ENCODE results near the gene SCYL2.
A peak's percentile ranks its signal among the peaks of the same experiment; 100 is the strongest.
"Not testable (repeated sequence)": the region's sequence is repeated elsewhere in the genome, so short reads cannot be mapped to it uniquely, and the experiment has no call there.

The SCYL2 gene

GRCh38 chr12:100329800-100330199 is 62.8 kb downstream of the SCYL2 start:
- DNase-seq = no peak

- no peak for DNase-seq
Measured at GRCh38 chr12:100331871-100332270, 64.9 kb downstream of the SCYL2 start.

GRCh38 chr12:100332852-100333251 is 65.9 kb downstream of the SCYL2 start:
- DNase-seq = no peak

GRCh38 chr12:100337299-100337698 is 70.3 kb downstream of the SCYL2 start:
- DNase-seq = peak; percentile 18

- DNase-seq = peak; percentile 40
Measured at GRCh38 chr12:100337727-100338126, 70.8 kb downstream of the SCYL2 start.

GRCh38 chr12:100339071-100339470 is 72.1 kb downstream of the SCYL2 start:
- no peak for DNase-seq

GRCh38 chr12:100342897-100343296 is 75.9 kb downstream of the SCYL2 start:
- DNase-seq = not testable (repeated sequence)

- not testable (repeated sequence) for DNase-seq
Measured at GRCh38 chr12:100344351-100344750, 77.4 kb downstream of the SCYL2 start.

- no peak for DNase-seq
Measured at GRCh38 chr12:100345020-100345767, 78.2 kb downstream of the SCYL2 start.

- DNase-seq = no peak
Measured at GRCh38 chr12:100346660-100347059, 79.7 kb downstream of the SCYL2 start.

GRCh38 chr12:100348657-100349454 is 81.9 kb downstream of the SCYL2 start:
- peak; percentile 3 for DNase-seq

- DNase-seq = peak; percentile 10
Measured at GRCh38 chr12:100356644-100357223, 89.8 kb downstream of the SCYL2 start, which contains the start of gene SLC17A8. TSS of gene SLC17A8 (plus strand) at chr12:100357074. CDS start at chr12:100357392, 318 bp downstream.

GRCh38 chr12:100359248-100359647 is 92.3 kb downstream of the SCYL2 start:
- DNase-seq = no peak

GRCh38 chr12:100359822-100360221 is 92.8 kb downstream of the SCYL2 start:
- no peak for DNase-seq

- no peak for DNase-seq
Measured at GRCh38 chr12:100360450-100360849, 93.5 kb downstream of the SCYL2 start.

GRCh38 chr12:100364324-100364723 is 97.3 kb downstream of the SCYL2 start:
- DNase-seq = no peak

GRCh38 chr12:100365411-100365810 is 98.4 kb downstream of the SCYL2 start:
- no peak for DNase-seq

GRCh38 chr12:100368066-100368465 is 101.1 kb downstream of the SCYL2 start:
- no peak for DNase-seq

- no peak for DNase-seq
Measured at GRCh38 chr12:100371146-100371545, 104.2 kb downstream of the SCYL2 start.

GRCh38 chr12:100372853-100373640 is 106.1 kb downstream of the SCYL2 start:
- DNase-seq = no peak

GRCh38 chr12:100375038-100375735 is 108.2 kb downstream of the SCYL2 start:
- peak; percentile 28 for DNase-seq

- DNase-seq = no peak
Measured at GRCh38 chr12:100376161-100376560, 109.2 kb downstream of the SCYL2 start.
